Eye (tissue), 1 donor: ENCODE data around the gene PEMT.

Source experiments
- DNase-seq: peaks from one replicate; pipeline ENCODE4 v3.0.0-alpha.2; 2015

The PEMT gene

DNA sequence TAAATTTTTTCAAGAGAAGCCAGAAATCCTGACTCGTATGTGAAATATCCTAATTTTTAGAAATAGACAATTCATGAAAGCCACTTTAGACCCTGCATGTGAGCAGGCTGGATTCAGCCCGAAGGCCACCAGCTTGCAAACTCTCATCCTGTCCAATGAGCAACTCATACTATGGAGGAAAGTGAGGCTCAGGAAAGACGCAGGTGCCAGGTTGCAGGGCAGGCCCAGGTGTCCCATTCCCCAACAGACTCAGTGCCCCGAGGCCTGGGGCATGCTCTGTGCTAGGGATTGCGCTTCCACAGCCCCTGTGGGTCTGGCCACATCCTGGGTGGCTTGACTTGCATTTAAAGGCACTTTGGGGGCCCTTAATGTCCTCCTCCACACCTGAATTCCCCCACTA lies 78.6 kb downstream of the PEMT start:
- no peak for DNase-seq

DNA sequence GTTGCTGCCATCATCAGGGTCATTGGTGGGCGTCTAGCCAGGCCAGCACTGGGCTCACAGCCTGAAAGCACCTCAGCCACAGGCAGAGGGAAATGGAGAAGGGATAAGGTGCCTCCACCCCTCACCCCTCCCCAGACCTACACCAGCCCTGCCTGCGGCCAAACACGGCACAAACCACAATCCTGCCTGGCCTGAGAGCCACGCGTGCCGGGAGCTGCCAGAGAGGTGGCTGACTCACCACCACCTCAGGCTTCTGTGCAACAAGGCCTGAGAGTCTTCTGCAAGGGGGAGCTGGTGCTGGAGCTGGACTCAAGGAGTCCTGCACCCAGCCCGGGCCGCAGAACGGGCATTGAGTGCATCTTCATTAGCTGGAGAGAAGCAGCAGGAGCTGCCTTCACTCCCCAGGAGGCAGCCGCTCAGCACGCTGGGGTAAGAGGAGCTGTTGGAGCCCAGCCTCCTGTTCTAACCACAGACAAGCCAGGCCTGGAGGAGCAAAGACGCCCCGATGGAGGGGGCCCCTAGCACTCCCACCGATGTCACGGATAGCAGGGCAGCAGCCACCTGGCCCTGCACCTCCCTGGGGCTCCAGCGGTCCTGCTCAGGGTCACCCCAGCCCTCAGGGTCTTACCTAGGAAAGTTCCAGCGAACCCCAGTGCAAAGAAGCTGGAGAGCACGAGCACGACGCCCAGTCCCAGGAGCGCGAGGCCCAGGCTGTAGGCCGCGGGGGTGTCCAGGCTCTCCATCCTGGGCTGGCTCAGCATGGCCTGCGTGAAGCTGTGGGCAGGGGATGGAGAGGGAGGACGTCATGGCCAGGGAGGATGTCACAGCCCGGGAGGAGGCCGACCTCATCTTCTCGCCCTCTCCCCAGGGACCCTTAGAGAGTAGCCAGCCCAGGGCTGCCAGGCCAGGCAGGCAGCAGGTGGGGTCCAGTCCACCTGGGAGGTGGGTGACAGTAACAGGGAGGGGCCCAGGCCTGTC lies 79.3 kb downstream of the PEMT start:
- DNase-seq, result no peak

GRCh38 chr17:17511293-17511741 lies 80.2 kb downstream of the PEMT start:
- no peak for DNase-seq

GRCh38 chr17:17510456-17511292 lies 80.8 kb downstream of the PEMT start:
- DNase-seq, result peak; percentile 45

DNA sequence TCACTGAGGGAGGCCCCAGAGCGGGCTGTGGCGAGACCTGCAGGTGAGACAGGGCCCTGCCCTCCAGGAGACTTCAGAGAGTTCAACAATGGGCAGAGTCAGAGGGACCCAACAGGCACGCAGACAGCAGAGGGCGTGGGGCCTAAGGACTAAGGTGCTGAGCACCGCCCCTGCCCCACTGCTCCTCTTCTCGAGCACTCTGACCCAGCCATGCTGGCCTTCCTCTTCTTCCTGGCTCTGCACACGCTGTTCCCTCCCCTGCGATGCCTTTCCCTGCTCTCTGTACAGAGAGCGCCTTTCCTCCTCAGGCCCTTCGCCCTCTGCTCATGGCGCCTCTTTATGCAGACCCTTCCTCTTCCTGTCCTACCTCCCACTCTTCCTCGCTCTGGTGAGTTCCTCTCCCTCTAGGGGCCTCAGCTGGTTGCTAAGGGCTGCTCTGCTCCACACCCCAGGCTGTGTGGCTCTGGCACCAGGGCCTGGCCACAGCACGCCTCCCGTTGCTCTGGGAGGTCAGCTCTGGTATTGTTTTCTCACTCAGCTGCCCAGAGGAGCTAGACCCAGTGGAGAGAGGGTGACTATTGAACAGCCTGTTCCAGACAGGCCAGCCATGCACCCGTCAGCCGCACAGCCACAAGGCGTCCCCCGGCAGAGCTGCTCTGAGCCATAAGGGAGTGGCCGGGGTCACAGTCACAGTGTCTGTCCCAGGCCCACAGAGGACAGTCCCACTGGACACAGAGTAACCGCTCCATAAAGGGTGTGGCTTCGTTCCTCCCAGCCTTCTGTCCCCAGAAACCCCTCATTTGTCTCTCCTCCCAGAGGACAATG lies 81.7 kb downstream of the PEMT start:
- peak; percentile 11 for DNase-seq

DNA sequence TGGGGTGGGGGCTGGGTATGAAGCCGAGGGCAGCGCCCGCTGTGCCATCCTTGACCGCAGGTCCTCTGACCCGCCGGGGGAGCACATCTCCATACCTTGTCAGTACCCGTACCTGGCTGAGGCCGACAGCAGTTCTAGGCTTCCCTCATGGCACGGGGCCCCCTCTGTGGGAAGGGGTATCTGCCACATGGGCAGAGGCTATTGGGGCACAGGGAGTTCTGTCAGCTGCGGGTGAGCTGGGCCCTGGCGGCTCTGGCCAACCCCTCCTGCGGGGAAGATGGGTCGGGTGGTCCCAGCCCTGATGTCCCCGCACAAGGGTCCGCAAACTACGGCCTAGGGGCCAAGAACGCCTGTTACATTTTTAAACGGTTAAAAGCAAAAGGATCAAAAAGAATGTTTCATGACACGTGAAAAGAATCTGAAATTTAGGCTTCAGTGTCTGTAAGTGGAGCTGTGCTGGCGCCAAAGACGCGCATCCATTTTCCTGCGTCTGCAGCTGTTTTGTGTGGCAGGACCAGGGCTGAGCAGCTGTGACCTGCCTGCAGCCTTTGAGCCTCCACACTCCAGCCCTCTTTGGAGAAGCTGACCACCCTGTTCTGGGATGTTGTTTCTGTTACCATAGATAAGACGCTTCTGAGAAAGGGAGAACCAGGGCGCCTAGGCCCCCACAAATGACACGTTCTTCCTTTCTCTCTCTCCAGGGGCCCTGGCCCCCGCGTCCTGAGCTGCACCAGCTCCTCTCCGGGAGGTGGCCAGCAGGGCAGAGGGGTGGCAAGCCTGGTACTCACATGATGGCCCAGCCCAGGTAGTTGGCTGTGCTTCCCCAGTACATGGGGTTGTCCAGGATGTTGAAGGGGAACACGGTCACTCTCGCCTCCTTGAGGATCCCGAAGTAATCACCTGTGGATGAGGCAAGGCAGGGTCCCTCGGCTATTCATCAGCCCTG lies 82.6 kb downstream of the PEMT start:
- DNase-seq, result peak; percentile 1

DNA sequence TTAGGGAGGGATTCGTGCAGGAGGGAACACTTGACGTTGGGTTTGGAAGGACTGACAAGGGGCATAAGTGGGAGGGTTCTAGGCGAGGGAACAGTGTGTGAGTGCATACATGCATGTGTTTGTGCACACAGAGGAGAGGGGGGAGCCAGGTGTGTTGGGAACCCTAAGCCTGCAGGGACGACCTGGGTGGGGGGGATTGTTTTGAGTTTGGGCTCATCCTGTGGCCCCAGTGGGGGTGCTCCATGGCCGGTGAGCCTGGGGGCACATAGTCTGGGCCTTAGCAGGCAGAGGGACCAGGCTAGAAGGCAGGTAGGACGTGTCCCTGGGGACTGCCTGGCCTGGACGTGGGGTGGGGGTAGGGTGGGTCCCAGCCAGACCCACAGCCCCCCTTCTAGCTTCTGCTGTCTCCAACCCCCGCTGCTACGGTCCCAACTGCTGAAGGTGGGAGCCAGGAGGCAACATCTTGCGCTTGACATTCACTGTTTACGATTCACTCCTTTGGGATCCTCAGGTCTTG lies 83.4 kb downstream of the PEMT start:
- DNase-seq, result no peak

DNA sequence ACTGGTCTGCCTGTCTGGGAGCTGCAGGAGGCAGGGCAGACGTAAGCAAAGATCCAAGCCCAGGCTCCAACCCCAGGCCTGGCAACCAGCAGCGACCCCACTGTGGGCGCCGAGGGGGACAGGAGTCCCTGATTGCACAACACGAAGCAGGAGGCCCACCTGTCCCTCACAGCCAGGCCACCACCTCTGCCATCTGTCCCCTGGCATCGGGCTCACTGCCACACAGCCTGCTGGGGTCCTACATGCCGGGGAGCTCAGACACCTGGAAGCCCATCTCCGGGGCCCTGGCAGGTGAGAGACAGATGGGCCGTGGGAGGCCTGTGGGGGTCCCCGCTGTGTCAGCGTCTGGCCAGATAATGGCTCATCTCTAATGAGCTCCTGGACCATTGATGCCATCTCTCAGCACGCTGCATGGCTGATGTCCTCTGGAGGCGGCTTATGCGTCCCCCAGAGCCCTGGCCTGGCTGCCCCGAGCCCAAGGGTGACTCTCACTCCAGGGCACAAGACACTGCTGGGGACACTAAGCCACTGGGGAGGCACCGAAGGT lies 84.0 kb downstream of the PEMT start:
- DNase-seq, result peak; percentile 49

DNA sequence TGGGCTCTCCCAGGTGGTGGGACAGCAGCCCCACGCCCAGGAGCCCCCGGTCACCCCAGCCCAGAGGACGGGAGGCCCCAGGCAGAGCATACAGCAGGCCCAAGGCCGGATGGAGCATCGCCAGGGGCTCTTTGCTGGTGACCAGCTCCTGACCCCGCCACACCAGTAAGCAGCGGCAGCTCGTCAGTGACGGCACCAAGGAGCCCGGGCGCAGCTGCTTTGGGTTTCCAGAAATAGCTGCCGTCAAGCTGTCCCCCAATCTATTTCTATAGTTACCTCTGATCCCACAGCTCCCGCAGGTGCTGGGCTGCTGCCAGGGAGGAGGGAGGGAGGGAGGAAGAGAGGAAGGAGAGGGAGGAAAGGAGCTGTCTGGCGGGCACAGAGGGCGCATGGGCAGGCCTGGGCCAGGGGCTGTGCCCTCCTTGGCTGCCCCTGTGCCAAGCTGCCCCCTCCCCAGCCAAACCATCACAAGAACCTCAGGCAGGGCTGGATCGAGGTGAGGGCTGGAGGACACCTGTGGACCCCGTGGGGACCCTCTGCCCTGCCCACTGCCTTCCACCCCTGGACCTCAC lies 84.5 kb downstream of the PEMT start:
- peak; percentile 42 for DNase-seq

- DNase-seq, result peak; percentile 6
These were observed 85.2 kb downstream of the PEMT start for GRCh38 chr17:17506181-17506741.

- DNase-seq, result peak; percentile 6
These were observed 85.8 kb downstream of the PEMT start for GRCh38 chr17:17505610-17506171.

GRCh38 chr17:17505151-17505550 lies 86.4 kb downstream of the PEMT start:
- DNase-seq, result peak; percentile 1

GRCh38 chr17:17504341-17505140 lies 87.0 kb downstream of the PEMT start:
- peak; percentile 17 for DNase-seq

GRCh38 chr17:17503566-17504130 lies 87.9 kb downstream of the PEMT start:
- peak; percentile 32 for DNase-seq

- DNase-seq, result no peak
These were observed 88.6 kb downstream of the PEMT start for GRCh38 chr17:17502741-17503565.

- DNase-seq, result no peak
These were observed 90.4 kb downstream of the PEMT start for GRCh38 chr17:17500999-17501605.
